ENCODE measurements around the gene LPP. TPM values are rescaled to one million over a fixed set of nuclear protein-coding genes. Genes with fewer than 3 reads are reported as not detected.

Gene LPP
- total and polyA plus RNA-seq, 2 of the 4 experiments (the other 2 are of a cell fraction): 16.0 to 130 TPM

DNA sequence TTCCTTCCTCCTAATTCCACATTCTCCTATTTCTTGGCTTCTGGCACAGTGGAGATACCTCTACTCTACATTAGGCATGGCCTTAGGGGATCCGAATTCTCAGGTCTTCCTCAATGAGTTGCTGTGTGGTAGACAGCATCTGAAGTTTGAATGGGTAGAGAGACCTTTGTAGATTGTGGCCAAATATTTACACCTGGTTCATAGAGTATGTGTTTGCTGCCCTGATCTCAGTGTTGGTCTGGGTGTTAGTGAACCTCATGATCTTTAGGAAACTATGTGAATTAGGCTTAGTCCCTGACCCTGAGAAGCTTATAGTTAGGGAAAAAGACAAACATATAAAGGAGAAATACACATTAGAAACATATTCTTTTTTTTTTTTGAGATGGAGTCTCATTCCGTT is 75.8 kb downstream of the LPP start:
- peaks cover 88% of the 10 kb centered on the region for H4K20me1 ChIP-seq (ENCODE audit: insufficient read depth, low read length)
- no peak overlapping the region for H4K91ac ChIP-seq (ENCODE audit: insufficient read depth, low read depth, low read length)
- no peaks in the 10 kb centered on the region for H3K9me3 ChIP-seq (ENCODE audit: control insufficient read depth, insufficient read depth, low read length)
- no peak overlapping the region for H2BK120ac ChIP-seq (ENCODE audit: low read depth, low read length)
- no peak overlapping the region for H3K18ac ChIP-seq (ENCODE audit: low read depth, low read length)
- H3K36me3 ChIP-seq (ENCODE audit: control insufficient read depth, insufficient read depth, low read length): peaks cover 25% of the 10 kb centered on the region
- H3K4me1 ChIP-seq (ENCODE audit: control insufficient read depth, insufficient read depth, low read length): peaks cover 16% of the 10 kb centered on the region
- ChIA-PET CTCF (no interaction called here), POLR2A (ENCODE audit: unreplicated experiment) (no interaction called here)
- dilution Hi-C loops (cut with HindIII; ENCODE audit: low sequenced_read_pairs, unreplicated experiment) (no loop called here), in situ Hi-C loops (cut with MboI; ENCODE audit: low sequenced_read_pairs) (no loop called here), intact Hi-C loops (cut with micrococcal nuclease) (no loop called here)
- 0 out of 2 replicates have a peak overlapping the region, but pooled peaks have one; percentile 5 for H3K23ac ChIP-seq (ENCODE audit: low read depth, low read length)
- no TSS peak for BruUV-seq (replicated peaks)
- no peak overlapping the region for H3K14ac ChIP-seq (replicated peaks; ENCODE audit: low read depth, low read length)
- H3K9ac ChIP-seq (ENCODE audit: low read depth, low read length): no peak overlapping the region
- no peak overlapping the region for H2AK5ac ChIP-seq (ENCODE audit: low read depth, low read length)
- no peak overlapping the region for H3K56ac ChIP-seq (ENCODE audit: extremely low read depth, insufficient read depth, low read length)
- no peak overlapping the region for H4K8ac ChIP-seq (ENCODE audit: low read depth in 2 of 2, low read length in 2 of 2)
- peaks cover 40% of the 10 kb centered on the region for H3K9me1 ChIP-seq (ENCODE audit: insufficient read depth, low read length)
- no CpG with 5 or more reads among the region's 2 CpGs for WGBS, 2 experiments (ENCODE audit: extremely low coverage in 2 of 2, insufficient read length in 1 of 2)
- no peaks in the 10 kb centered on the region for H3K27me3 ChIP-seq (ENCODE audit: control insufficient read depth, insufficient read depth, low read length)
- TF ChIP-seq, protein P1, sequence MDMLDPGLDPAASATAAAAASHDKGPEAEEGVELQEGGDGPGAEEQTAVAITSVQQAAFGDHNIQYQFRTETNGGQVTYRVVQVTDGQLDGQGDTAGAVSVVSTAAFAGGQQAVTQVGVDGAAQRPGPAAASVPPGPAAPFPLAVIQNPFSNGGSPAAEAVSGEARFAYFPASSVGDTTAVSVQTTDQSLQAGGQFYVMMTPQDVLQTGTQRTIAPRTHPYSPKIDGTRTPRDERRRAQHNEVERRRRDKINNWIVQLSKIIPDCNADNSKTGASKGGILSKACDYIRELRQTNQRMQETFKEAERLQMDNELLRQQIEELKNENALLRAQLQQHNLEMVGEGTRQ (IDR thresholded peaks at IDR 0.05; ENCODE audit: low read depth, low read length): no peak
- TF ChIP-seq MAFK (IDR thresholded peaks at IDR 0.05; ENCODE audit: low read depth, low read length) (no peak), RCOR1 (IDR thresholded peaks at IDR 0.05; ENCODE audit: insufficient replicate concordance, low read length) (no peak), MAZ (IDR thresholded peaks at IDR 0.05; ENCODE audit: borderline replicate concordance, low read depth, low read length) (no peak), MXI1 (IDR thresholded peaks at IDR 0.05; ENCODE audit: borderline replicate concordance, low read depth, low read length) (no peak), RAD21 (IDR thresholded peaks at IDR 0.05; ENCODE audit: low read length) (no peak), CEBPB (IDR thresholded peaks at IDR 0.05; ENCODE audit: low read depth, low read length) (no peak), SMC3 (IDR thresholded peaks at IDR 0.05; ENCODE audit: low read depth, low read length) (no peak), FOS (IDR thresholded peaks at IDR 0.05; ENCODE audit: low read depth, low read length) (no peak), CHD1 (IDR thresholded peaks at IDR 0.05; ENCODE audit: low read depth, low read length) (no peak), BHLHE40 (IDR thresholded peaks at IDR 0.05; ENCODE audit: low read depth, low read length) (no peak), POLR2A (IDR thresholded peaks at IDR 0.05; ENCODE audit: low read depth, low read length) (no peak)
- TF ChIP-seq, protein P2, sequence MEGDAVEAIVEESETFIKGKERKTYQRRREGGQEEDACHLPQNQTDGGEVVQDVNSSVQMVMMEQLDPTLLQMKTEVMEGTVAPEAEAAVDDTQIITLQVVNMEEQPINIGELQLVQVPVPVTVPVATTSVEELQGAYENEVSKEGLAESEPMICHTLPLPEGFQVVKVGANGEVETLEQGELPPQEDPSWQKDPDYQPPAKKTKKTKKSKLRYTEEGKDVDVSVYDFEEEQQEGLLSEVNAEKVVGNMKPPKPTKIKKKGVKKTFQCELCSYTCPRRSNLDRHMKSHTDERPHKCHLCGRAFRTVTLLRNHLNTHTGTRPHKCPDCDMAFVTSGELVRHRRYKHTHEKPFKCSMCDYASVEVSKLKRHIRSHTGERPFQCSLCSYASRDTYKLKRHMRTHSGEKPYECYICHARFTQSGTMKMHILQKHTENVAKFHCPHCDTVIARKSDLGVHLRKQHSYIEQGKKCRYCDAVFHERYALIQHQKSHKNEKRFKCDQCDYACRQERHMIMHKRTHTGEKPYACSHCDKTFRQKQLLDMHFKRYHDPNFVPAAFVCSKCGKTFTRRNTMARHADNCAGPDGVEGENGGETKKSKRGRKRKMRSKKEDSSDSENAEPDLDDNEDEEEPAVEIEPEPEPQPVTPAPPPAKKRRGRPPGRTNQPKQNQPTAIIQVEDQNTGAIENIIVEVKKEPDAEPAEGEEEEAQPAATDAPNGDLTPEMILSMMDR (conservative IDR thresholded peaks at IDR 0.05; ENCODE audit: low read depth, low read length): no peak
- TF ChIP-seq, protein P3, sequence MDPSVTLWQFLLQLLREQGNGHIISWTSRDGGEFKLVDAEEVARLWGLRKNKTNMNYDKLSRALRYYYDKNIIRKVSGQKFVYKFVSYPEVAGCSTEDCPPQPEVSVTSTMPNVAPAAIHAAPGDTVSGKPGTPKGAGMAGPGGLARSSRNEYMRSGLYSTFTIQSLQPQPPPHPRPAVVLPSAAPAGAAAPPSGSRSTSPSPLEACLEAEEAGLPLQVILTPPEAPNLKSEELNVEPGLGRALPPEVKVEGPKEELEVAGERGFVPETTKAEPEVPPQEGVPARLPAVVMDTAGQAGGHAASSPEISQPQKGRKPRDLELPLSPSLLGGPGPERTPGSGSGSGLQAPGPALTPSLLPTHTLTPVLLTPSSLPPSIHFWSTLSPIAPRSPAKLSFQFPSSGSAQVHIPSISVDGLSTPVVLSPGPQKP (IDR thresholded peaks at IDR 0.05; ENCODE audit: borderline replicate concordance, low read depth, low read length): no peak
- H4K5ac ChIP-seq (ENCODE audit: low read depth, low read length): no peak overlapping the region
- H3K27ac ChIP-seq (ENCODE audit: insufficient read depth, low read length): no peak overlapping the region
- no peak overlapping the region for H3K4ac ChIP-seq (ENCODE audit: low read depth, low read length)
- no peak overlapping the region for H2BK15ac ChIP-seq (ENCODE audit: low read depth, low read length)
- H2AFZ ChIP-seq (replicated peaks; ENCODE audit: low read length, poor library complexity): no peak overlapping the region
- no peak overlapping the region for H2BK20ac ChIP-seq (ENCODE audit: low read depth, low read length)
- H2BK5ac ChIP-seq (ENCODE audit: low read depth, low read length, poor library complexity, severe bottlenecking): no peak overlapping the region
- DNase-seq (no peak), ATAC-seq (ENCODE audit: low read depth) (no peak)
- no peak overlapping the region for H3K4me3 ChIP-seq (ENCODE audit: insufficient read depth, low read depth, low read length)
- peaks cover 39 to 90% of the 10 kb centered on the region in 2 experiments for H3K79me1 ChIP-seq (ENCODE audit: low read depth in 1 of 2, low read length in 2 of 2)
- H3K4me2 ChIP-seq (ENCODE audit: low read depth, low read length): no peak overlapping the region
- H2AK9ac ChIP-seq (replicated peaks; ENCODE audit: low read depth, low read length, poor library complexity): no peak overlapping the region
